HG03565 (cell line): Measurements from ENCODE around the gene TSSK6.

Experiments
- ATAC-seq: cut with Tn5 transposase; IDR thresholded peaks from one replicate; pipeline ENCODE4 v1.9.1; 2021; ENCODE audit warnings: mild to moderate bottlenecking, moderate library complexity; ENCODE audit not compliant: unreplicated experiment

TSSK6 gene

DNA sequence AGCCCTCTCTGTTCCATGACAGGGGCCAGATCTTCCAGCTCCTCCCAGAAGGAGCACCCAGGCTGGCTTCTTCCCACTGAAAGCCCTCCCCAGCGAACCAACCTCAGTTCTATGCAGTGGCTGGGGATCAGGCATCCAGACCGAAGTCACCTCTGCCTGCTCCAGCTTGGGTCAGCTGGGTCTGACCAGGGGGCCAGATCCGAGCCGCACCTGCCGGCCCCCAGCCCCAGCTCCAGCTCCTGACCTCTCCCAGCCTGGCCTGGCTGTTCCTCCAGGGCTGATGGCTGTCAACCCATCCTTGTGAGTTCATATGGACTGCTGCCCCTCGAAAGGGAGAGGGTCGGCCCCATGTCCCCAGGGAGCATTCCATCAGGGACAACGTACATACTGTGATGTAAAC, 8.0 kb downstream of the TSSK6 start:
- no peak for ATAC-seq

DNA sequence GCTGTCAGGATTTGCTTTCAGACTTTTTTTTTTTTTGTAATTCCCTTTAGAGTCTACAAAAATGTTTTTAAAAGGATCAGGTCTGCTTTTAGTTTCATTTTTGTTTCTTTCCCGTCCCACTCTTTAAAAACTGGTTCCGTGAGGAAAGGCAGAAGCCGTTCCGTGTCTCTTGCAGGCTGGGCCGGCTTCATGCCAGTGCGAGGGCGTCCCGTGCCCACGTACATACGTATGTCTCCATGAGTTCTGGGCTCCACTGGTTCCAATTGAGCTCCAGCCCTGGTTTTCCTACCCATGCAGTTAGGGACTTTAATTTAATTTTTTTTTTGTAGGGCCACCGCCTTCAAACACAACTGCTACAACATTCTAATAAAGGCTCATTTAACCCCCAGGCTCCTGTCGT, 8.8 kb downstream of the TSSK6 start:
- no peak for ATAC-seq

DNA sequence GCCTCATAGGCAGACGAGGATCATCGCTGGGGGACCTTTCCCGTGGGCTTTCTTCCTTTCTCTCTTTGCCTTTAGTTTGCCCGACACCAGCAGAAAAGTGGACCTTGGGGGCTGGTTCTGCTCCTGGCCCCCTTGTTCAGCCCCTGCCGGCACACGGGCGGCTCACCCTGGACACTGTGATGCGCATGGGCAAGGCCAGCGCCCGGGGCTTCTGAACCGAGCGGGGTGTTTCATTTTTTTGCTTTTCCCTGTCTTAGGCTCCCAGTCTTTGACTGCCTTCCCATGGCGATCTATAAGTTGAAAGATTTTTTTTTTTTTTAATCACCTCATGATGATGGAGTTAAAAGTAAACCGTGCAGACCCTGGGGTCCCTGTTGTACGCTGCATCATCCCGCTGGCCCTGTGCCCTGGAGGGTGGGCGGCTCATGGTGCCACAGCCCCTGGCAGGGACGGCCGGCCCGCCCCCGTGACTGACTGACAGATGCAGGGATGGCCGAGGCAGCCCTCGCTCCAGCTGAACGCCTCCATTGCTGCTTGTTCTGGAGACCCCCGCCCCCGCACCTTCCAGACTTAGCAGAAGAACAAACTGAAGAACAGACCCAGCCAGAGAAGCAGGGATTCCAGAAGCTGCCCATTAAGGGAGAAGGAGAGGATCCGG, 9.6 kb downstream of the TSSK6 start:
- no peak for ATAC-seq

DNA sequence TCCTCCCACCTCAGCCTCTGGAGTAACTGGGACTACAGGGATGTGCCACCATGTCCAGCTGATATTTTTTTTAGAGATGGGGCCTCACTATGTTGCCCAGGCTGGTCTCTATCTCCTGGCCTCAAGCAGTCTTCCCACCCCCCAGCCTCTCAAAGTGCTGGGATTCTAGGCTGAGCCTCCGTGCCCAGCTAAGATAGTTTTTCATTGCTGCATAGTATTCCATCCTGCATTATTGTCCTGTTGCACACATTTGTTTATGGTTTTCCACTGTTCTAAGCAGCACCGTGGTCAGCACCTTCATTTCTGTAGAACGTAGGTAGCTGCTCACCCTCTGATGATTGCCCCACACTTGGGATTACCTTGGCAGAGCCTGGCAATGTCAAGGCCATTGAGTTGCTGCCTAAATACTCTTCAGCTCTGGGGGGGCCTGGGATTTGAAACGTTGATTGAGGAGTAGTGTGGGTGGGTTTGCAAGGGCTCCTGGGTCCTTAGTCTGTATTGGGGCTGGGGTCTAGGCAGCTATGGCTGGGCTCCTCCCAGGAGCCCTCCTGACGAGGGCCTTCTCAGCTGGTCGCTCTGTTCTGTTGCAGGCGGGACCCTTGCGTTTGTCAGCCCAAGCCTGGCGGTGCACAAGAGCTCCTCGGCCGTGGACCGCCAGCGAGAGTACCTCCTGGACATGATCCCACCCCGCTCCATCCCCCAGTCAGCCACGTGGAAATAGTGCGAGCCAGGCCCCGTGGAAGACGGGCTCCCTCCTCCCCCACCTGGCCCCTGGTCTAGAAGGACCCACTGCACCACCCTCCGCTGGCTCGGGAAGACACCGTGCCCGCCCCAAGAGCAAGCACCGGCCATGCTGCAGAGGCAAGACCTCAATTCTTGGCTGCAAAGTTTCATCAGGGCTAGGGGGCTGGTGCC, 10.3 kb downstream of the TSSK6 start:
- ATAC-seq = no peak

DNA sequence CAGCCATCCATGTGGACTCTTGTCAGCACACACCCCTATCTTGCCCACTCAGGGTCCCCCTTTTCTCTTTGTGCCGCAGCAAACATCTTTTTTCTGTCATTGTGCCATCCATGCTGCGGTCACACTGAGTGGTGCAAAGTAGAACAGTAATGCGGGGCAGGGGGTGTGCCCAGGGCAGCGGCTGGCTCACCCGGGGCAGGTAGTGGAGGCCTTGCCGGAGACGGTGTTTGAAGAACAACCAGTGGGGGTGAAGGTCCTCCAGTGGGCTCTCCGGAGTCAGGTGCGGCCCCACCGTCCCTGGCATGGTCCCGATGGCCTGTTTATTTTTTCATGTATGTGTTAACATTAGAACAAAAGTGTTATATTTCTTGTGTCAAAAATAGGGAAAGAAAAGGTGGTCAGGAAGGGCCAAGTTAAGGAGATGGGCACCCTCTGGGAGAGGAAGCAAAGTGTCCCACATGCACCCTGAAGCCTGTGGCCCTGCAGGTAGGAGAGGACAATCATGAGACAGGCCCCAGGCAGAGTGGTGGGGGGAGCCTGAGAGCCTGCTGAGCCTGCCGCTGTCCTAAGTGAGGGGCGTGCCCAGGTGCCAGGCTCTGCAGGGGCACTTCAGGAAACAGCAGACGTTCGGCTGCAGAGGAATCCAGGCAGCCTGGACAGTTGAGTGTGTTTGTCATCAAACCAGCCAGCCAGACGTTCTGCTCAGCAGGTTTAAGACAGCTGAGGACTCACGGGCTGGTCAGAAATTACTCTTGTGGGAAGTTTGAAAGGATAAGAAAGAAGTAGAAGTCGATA, 12.3 kb downstream of the TSSK6 start:
- ATAC-seq = no peak

DNA sequence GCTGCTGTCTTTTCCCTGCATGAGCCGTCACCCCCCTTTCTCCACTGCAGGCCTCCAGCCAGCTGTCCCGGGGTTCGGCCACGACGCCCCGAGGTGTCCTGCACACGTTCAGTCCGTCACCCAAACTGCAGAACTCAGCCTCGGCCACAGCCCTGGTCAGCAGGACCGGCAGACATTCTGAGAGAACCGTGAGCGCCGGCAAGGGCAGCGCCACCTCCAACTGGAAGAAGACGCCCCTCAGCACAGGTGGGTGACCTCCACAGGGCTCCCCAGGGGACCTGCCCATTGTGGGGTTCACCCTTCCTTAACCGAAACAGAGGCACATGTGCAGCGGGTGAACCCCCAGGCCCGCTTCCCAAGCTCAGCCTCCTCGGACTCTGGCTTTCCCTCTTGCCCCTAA, 13.1 kb downstream of the TSSK6 start:
- ATAC-seq = no peak

DNA sequence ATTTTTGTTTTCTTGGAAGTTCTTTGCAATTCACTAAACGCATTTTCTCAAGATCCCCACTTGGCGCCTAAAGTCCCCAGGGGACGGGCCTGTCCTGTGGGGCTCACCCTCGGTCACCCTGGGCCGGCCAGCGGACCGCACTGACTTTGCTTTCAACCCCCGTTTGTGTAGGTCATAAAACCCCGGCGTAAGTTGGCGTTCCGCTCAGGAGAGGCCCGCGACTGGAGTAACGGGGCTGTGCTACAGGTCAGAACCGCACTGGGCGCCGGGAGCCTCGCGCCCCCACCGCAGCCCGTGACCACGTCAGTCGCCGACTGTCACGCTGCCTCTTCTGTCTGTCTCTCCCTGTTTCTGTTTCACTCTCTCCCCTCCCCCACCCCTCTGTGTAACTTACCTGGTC, 13.6 kb downstream of the TSSK6 start:
- no peak for ATAC-seq

DNA sequence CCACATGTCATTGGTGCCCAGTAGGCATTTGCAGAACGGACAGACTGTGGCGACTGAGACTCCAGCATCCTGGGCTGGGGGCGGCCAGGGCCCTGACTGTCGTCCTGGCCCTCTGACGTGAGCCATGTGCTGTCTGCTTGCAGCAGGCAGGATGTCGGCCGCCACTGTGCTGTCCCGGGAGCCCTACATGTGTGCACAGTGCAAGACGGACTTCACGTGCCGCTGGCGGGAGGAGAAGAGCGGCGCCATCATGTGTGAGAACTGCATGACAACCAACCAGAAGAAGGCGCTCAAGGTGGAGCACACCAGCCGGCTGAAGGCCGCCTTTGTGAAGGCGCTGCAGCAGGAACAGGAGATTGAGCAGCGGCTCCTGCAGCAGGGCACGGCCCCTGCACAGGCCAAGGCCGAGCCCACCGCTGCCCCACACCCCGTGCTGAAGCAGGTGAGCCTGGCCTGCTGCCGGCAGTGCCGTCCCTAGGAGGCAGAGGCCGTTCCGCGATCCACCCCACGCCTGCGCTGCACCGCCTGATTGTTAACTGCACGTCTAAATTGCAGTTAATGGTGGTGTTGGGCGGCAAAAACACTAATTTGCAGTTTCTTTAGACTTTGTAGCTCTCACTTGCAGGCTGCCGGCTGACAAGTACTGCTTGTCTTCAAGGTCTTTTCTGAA, 14.2 kb downstream of the TSSK6 start:
- no peak for ATAC-seq

DNA sequence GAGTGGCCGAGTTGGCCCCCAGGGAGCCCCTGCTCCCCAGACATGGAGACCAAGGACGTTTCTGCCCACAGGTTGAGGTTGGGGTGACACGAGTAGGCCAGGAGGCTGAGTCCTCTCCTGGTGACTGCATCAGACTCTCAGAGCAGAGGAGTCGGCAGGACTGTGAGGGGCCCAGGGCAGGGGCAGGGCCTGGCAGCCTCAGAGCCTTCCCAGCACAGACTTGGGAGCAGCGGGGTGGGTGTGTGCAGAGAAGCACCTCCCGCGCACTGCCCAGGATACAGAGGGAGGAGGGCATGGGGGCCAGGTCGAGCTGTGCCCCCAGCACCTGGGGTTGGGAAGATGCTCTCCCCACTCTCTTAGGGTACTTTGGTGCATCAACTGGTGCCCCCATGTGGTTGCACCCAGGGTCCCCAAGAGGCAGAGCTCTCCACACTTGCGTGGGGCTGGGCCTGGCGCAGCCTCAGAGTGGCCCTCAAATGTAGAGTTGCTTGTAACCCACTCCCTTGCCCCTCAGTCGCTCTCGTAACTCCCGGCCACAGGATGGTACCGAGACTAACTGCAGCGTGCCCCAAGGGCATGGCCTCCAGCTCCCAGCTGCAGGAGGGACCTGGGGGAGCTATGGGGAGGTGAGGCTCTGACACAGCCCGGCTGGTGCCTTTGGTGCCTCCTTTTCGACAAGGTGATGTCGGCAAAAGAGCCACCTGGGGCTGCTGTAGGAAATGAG, 15.9 kb downstream of the TSSK6 start:
- ATAC-seq = no peak

DNA sequence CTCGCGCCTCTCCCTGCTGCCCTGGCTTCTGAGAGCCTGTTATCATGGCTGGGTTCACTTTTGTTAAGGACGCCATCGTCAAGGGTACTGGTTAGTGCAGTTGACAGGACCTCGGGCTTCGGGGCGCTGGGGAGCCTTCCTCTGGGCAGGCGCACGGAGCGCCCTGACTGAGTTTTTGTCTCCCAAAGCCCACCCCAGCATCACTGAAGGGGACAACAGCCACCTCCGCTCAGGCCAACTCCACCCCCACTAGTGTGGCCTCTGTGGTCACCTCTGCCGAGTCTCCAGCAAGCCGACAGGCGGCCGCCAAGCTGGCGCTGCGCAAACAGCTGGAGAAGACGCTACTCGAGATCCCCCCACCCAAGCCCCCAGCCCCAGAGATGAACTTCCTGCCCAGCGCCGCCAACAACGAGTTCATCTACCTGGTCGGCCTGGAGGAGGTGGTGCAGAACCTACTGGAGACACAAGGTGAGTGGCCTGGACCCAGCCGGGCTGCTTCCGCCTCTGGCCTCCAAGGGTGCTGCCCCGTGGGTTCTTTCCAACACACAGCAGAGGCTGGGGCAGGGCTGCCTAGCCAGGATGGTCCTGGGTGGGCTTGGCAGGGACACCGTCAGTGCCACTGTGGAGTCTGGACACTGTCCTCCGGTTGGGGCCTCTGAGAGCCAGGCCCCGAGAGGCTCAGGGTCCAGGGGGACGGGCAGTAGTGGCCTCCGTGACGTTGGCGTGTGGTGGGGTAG, 16.9 kb downstream of the TSSK6 start:
- no peak for ATAC-seq

DNA sequence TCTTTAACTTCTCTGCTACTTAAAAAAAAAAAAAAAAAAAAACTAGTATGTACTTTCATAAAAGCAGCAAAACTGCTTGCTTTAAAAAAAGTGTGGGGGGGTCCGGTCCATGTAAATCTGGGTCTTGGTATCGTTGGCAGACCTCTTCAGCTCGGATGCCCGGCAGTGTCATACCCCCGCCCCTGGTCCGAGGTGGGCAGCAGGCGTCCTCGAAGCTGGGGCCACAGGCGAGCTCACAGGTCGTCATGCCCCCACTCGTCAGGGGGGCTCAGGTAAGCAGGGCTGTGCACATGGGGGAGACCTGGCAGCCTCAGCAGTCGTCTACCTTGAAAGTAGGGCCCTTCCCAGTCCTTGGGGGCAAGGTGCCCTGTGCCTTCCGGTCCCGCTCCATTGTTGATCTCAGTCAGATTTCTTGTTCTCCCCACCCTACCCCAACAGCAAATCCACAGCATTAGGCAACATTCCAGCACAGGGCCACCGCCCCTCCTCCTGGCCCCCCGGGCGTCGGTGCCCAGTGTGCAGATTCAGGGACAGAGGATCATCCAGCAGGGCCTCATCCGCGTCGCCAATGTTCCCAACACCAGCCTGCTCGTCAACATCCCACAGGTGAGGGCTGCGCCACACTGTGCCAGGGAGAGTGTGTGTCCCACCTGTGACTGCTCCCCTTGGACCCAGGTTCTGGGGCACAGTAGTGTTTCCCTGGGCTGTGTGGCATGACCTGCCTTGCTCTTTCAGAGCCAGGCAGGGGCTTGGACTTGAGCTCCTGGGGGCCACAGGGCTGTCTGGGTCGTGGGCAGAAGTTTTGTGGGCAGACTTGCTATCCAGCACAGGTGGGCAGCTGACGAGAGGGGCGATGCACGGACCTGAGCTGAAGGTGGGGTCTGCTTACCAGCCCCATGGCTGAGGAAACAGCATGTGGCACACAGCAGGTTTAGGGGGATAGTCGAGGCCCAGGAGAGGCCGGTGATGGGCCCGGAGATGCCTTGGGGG, 19.4 kb downstream of the TSSK6 start:
- ATAC-seq = no peak

DNA sequence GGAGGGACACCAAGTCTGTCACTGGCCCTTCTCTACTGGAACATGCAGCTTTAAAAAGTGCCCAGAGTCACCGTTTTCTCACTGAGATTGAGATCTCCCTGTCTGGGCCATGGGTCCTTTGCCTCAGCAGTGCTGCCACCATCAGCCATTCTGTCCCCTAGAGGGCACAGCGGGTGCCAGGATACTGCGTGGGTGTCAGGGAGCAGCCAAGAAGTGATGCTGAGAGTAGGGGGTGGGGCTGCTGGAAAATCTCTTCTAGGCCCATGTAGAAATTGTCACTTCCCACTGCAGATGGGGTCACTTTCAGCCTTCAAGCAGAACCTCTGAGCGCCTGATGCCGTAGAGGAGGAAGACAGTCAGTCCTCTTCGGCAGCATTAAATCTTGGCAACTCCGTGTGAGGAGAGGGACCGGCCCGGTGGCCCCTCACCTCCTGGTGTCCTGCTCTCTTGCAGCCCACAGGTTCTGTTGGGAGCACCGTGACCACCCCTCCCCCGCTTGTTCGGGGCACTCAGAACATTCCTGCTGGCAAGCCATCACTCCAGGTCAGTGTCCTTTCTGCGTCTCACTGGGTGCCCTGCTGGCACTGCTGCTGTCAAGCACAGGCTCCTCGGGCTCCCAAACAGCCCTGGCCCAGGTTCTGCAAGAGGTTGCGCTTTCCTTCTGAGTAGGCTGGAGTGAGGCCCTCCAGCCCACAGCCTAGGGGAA, 21.4 kb downstream of the TSSK6 start:
- ATAC-seq = no peak

DNA sequence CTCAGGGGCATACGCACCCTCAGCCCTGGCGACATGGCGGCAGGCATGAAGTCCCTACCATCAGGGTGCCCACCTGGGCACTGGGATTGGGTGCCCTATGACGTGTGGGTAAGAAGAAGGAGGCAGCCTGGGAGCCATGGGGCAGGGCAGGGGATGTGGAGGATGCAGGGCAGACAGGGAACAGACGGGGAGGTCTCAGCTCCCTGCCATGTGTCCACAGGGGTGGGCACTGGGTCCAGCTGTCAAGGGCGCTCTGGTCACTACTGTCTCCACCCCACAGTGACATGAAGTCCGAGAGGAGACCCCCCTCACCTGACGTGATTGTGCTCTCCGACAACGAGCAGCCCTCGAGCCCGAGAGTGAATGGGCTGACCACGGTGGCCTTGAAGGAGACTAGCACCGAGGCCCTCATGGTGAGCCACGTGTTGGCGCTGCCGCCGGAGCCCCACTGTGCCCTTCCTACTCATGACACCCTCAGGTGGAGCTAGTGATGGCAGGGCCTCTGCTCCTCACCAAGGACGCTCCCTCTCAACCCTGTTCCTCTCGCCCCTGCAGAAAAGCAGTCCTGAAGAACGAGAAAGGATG, 23.2 kb downstream of the TSSK6 start:
- no peak for ATAC-seq

DNA sequence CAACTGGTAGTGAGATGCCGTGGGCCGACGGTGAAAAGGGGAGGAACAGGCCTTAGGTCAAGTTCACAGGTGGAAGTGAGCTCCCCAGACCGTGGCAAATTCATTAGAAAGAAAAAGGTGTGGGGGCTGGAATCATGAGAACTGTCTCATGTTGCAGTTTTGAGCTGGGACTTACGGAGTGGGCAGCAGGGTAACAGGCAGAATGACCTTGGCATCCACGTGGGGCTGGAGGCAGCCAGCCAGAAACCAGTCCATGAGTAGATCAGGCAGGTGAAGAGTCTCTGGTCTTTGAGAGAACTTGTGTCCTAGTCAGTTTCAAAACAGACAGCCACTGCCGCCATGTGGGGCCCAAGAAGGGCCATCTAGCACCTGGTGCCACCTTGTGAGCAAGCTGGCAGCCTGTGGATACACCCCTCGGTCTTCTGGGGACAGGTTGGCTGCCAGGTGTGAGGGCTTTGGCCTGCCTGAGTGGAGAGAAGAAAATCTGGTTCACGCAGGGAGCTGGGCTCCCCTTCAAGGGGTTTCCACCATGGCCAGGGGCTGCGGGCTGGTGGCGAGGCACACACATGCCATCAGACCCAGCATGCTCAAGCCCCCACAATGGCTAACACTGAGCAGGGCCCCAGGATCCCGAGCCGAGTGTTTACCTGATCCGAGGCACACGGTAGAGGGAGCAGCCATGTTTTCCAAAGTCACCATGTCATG, 23.9 kb downstream of the TSSK6 start:
- no peak for ATAC-seq

DNA sequence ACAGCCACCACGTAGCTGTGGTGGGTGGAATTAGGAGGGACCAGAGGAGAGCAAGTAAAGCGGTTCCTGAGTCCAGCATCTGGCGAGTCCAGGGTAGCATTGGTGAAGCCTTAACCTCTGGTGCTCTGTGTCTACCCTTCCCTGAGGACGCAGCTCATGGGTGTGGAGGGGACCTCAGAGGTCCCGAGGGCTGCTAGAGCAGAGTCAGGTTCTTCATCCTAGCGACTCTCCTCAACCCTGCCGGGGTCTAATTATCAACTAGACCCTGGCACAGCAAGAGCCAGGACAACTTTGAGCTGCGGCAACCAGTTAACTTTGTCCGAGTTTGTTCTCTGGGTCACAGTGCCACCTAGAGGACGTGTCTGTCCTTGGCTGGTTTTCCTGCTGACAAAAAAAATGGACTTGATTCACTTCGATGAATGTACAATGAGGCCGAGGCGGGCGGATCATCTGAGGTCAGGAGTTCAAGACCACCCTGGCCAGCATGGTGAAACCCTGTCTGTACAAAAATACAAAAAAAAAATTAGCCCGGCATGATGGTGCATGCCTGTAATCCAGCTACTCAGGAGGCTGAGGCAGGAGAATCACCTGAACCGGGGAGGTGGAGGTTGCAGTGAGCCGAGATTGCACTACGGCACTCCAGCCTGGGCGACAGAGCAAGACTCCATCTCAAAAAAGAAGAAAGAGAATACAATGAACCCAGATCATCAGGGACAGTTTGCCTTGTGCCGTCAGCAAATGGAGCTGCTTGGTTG, 25.0 kb downstream of the TSSK6 start:
- no peak for ATAC-seq

DNA sequence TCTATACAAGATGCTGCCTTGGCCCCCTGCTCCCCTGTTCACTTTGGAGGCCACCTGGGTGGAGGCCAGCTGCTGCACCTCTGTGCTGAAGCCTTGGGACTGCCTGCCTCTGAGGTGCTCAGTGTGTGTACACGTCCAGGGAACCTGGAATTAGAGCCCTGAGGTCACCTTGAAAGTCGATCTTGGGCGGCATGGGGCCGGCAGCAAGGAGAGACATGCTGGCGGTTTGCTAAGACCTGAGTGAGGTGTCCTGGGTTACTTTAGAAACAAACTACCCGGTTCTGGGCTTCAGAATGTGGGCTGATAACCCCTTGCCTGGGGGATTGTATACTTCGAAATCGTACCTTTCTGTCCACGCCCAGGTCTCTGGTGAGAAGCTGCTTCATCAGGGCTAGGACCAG, 25.5 kb downstream of the TSSK6 start:
- no peak for ATAC-seq
